H1 (cell line): Measurements from ENCODE around the gene VMP1. TPM values are rescaled to one million over a fixed set of nuclear protein-coding genes. Genes with fewer than 3 reads are reported as not detected.

Experiments used
- FOSL1 ChIP-seq: IDR thresholded peaks from 2 replicates; pipeline ENCODE4 v1.6.1; 2011; ENCODE audit warnings: mild to moderate bottlenecking, low read depth, low read length, moderate library complexity; ENCODE audit not compliant: insufficient read depth
- GTF2F1 ChIP-seq: IDR thresholded peaks from 2 replicates; pipeline ENCODE4 v1.6.1; 2012; ENCODE audit warnings: low read depth, low read length, improper control_type of control experiment, borderline replicate concordance
- NANOG ChIP-seq: IDR thresholded peaks from 2 replicates; pipeline ENCODE4 v1.6.1; 2011; ENCODE audit warnings: low read length, low read depth, mild to moderate bottlenecking, inconsistent platforms; ENCODE audit not compliant: insufficient read depth, poor library complexity, severe bottlenecking
- RFX5 ChIP-seq: IDR thresholded peaks from 2 replicates; pipeline ENCODE4 v1.6.1; 2011; ENCODE audit warnings: low read depth, low read length, improper control_type of control experiment, borderline replicate concordance
- SAP30 ChIP-seq: fragments of 300-600 bp; sonication (generic); IDR thresholded peaks from 2 replicates; pipeline ENCODE4 v1.7.1; 2012; ENCODE audit warnings: low read length, moderate library complexity, mild to moderate bottlenecking, inconsistent platforms; ENCODE audit not compliant: insufficient read depth, insufficient replicate concordance
- SIN3A ChIP-seq, 2 experiments: IDR thresholded peaks in 1 of 2; conservative IDR thresholded peaks in 1 of 2; 2 replicates each; pipeline ENCODE4 v1.6.1; 2011 to 2012; ENCODE audit warnings: low read length in 2 of 2, improper control_type of control experiment in 1 of 2, low read depth in 1 of 2, mild to moderate bottlenecking in 1 of 2
- ZNF274 ChIP-seq: IDR thresholded peaks from 2 replicates; pipeline ENCODE4 v1.7.0; 2012; ENCODE audit warnings: low read length, borderline replicate concordance; ENCODE audit errors: extremely low read depth
- polyA plus RNA-seq, 7 experiments: library from polyadenylated mRNA; depleted of rRNA in 3 of 7; stranded (reverse) in 5 of 7; unstranded in 2 of 7; fragments of >200 nt in 5 of 7; fragments of 200-250 nt in 2 of 7; gene quantifications; 1 replicate in 5 of 7; 2 replicates in 1 of 7; 4 replicates in 1 of 7; pipeline versions ENCODE4 v1.2.1 to v1.2.3, GENCODE V29; 2011 to 2013; ENCODE audit warnings: missing spikeins in 2 of 7, mixed read lengths in 2 of 7
- total RNA-seq: library from RNA; stranded (reverse); fragmentation: NEBNext Ultra II Directional; extraction: Animal tissue kit (Norgen Biotek cat#: 25700); gene quantifications from 2 replicates; pipeline ENCODE4 v1.2.1, GENCODE V29; 2021
- TF ChIP-seq, protein P1 (sequence below): fragments of 300-600 bp; sonication (generic); IDR thresholded peaks from 2 replicates; pipeline ENCODE4 v1.7.1; 2012; ENCODE audit warnings: low read length, moderate library complexity, mild to moderate bottlenecking, inconsistent platforms; ENCODE audit not compliant: insufficient replicate concordance
- TF ChIP-seq, protein P2 (sequence below): IDR thresholded peaks from 2 replicates; pipeline ENCODE4 v1.6.1; 2012; ENCODE audit warnings: inconsistent platforms
- TF ChIP-seq, protein P3 (sequence below): IDR thresholded peaks from 2 replicates; pipeline ENCODE4 v1.6.1; 2011; ENCODE audit warnings: low read depth, mild to moderate bottlenecking, low read length; ENCODE audit not compliant: insufficient read depth

VMP1 gene
- total and polyA plus RNA-seq, 2 of the 8 experiments (the other 6 are each of a cell fraction or from before 2014, with no cell fraction given) = 45.0 to 92.7 TPM

DNA sequence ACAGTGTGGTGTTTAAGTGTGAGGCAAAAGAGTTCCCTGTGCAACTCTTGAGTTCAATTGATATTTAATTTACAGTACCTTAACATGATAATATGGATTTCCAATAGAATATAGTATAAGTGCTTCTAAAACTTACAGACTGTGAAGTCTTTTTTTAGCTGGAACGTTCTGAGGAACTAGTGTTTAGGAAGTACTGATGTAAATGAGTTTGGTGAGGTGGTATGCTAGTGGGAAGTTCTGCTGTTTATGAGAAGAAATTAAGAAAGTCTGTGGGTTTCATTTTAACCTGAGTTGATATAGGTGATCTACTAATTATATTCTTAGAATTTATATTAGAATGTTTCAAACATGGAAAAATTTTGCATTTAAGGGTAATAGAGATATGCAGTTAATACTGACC is 32.2 kb upstream of the VMP1 start (continued):
- TF ChIP-seq, protein P1, sequence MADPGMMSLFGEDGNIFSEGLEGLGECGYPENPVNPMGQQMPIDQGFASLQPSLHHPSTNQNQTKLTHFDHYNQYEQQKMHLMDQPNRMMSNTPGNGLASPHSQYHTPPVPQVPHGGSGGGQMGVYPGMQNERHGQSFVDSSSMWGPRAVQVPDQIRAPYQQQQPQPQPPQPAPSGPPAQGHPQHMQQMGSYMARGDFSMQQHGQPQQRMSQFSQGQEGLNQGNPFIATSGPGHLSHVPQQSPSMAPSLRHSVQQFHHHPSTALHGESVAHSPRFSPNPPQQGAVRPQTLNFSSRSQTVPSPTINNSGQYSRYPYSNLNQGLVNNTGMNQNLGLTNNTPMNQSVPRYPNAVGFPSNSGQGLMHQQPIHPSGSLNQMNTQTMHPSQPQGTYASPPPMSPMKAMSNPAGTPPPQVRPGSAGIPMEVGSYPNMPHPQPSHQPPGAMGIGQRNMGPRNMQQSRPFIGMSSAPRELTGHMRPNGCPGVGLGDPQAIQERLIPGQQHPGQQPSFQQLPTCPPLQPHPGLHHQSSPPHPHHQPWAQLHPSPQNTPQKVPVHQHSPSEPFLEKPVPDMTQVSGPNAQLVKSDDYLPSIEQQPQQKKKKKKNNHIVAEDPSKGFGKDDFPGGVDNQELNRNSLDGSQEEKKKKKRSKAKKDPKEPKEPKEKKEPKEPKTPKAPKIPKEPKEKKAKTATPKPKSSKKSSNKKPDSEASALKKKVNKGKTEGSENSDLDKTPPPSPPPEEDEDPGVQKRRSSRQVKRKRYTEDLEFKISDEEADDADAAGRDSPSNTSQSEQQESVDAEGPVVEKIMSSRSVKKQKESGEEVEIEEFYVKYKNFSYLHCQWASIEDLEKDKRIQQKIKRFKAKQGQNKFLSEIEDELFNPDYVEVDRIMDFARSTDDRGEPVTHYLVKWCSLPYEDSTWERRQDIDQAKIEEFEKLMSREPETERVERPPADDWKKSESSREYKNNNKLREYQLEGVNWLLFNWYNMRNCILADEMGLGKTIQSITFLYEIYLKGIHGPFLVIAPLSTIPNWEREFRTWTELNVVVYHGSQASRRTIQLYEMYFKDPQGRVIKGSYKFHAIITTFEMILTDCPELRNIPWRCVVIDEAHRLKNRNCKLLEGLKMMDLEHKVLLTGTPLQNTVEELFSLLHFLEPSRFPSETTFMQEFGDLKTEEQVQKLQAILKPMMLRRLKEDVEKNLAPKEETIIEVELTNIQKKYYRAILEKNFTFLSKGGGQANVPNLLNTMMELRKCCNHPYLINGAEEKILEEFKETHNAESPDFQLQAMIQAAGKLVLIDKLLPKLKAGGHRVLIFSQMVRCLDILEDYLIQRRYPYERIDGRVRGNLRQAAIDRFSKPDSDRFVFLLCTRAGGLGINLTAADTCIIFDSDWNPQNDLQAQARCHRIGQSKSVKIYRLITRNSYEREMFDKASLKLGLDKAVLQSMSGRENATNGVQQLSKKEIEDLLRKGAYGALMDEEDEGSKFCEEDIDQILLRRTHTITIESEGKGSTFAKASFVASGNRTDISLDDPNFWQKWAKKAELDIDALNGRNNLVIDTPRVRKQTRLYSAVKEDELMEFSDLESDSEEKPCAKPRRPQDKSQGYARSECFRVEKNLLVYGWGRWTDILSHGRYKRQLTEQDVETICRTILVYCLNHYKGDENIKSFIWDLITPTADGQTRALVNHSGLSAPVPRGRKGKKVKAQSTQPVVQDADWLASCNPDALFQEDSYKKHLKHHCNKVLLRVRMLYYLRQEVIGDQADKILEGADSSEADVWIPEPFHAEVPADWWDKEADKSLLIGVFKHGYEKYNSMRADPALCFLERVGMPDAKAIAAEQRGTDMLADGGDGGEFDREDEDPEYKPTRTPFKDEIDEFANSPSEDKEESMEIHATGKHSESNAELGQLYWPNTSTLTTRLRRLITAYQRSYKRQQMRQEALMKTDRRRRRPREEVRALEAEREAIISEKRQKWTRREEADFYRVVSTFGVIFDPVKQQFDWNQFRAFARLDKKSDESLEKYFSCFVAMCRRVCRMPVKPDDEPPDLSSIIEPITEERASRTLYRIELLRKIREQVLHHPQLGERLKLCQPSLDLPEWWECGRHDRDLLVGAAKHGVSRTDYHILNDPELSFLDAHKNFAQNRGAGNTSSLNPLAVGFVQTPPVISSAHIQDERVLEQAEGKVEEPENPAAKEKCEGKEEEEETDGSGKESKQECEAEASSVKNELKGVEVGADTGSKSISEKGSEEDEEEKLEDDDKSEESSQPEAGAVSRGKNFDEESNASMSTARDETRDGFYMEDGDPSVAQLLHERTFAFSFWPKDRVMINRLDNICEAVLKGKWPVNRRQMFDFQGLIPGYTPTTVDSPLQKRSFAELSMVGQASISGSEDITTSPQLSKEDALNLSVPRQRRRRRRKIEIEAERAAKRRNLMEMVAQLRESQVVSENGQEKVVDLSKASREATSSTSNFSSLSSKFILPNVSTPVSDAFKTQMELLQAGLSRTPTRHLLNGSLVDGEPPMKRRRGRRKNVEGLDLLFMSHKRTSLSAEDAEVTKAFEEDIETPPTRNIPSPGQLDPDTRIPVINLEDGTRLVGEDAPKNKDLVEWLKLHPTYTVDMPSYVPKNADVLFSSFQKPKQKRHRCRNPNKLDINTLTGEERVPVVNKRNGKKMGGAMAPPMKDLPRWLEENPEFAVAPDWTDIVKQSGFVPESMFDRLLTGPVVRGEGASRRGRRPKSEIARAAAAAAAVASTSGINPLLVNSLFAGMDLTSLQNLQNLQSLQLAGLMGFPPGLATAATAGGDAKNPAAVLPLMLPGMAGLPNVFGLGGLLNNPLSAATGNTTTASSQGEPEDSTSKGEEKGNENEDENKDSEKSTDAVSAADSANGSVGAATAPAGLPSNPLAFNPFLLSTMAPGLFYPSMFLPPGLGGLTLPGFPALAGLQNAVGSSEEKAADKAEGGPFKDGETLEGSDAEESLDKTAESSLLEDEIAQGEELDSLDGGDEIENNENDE = no peak
- TF ChIP-seq ZNF274 (no peak), SAP30 (no peak), GTF2F1 (no peak), FOSL1 (no peak), NANOG (no peak), SIN3A (conservative IDR thresholded peaks at IDR 0.05 in 1 of 2, IDR thresholded peaks at IDR 0.05 in 1 of 2; ENCODE audit: low read depth in 1 of 2, low read length in 2 of 2) (no peak), RFX5 (no peak)
- TF ChIP-seq, protein P2, sequence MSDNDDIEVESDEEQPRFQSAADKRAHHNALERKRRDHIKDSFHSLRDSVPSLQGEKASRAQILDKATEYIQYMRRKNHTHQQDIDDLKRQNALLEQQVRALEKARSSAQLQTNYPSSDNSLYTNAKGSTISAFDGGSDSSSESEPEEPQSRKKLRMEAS = no peak
- TF ChIP-seq, protein P3, sequence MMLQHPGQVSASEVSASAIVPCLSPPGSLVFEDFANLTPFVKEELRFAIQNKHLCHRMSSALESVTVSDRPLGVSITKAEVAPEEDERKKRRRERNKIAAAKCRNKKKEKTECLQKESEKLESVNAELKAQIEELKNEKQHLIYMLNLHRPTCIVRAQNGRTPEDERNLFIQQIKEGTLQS = no peak
